Ishikawa (cell line): ENCODE measurements around the gene GUCY2D.

ENCODE experiments used
- CEBPB ChIP-seq: IDR thresholded peaks from 2 replicates; pipeline ENCODE4 v1.6.1; 2012
- CREB1 ChIP-seq: IDR thresholded peaks from 2 replicates; pipeline ENCODE4 v1.6.1; 2012; ENCODE audit warnings: low read depth
- EGR1 ChIP-seq: IDR thresholded peaks from 2 replicates; pipeline ENCODE4 v1.6.1; 2012
- EP300 ChIP-seq: IDR thresholded peaks from 2 replicates; pipeline ENCODE4 v1.6.1; 2012; ENCODE audit warnings: borderline replicate concordance
- FOXM1 ChIP-seq: IDR thresholded peaks from 2 replicates; pipeline ENCODE4 v1.6.1; 2012; ENCODE audit warnings: low read depth, borderline replicate concordance
- NFIC ChIP-seq: IDR thresholded peaks from 2 replicates; pipeline ENCODE4 v1.6.1; 2012
- RAD21 ChIP-seq: IDR thresholded peaks from 2 replicates; pipeline ENCODE4 v1.6.1; 2012; ENCODE audit warnings: low read depth
- REST ChIP-seq: IDR thresholded peaks from 2 replicates; pipeline ENCODE4 v1.6.1; 2012; ENCODE audit warnings: low read depth, mild to moderate bottlenecking
- TAF1 ChIP-seq: IDR thresholded peaks from 2 replicates; pipeline ENCODE4 v1.6.1; 2012; ENCODE audit warnings: low read depth, mild to moderate bottlenecking
- TCF12 ChIP-seq: IDR thresholded peaks from 2 replicates; pipeline ENCODE4 v1.6.1; 2012; ENCODE audit warnings: low read depth
- TEAD4 ChIP-seq: IDR thresholded peaks from 2 replicates; pipeline ENCODE4 v1.6.1; 2012
- YY1 ChIP-seq: IDR thresholded peaks from 2 replicates; pipeline ENCODE4 v1.6.1; 2012; ENCODE audit warnings: low read depth
- ZBTB7A ChIP-seq: IDR thresholded peaks from 2 replicates; pipeline ENCODE4 v1.6.1; 2012; ENCODE audit warnings: low read depth
- TF ChIP-seq, protein P1 (sequence below): IDR thresholded peaks from 2 replicates; pipeline ENCODE4 v1.6.1; 2012
- TF ChIP-seq, protein P2 (sequence below): IDR thresholded peaks from 2 replicates; pipeline ENCODE4 v1.6.1; 2012

Gene GUCY2D

GRCh38 chr17:8020776-8021564 is 18.6 kb downstream of the GUCY2D start:
- TF ChIP-seq CREB1 (no peak), CEBPB (no peak), EGR1 (no peak), FOXM1 (no peak)
- TF ChIP-seq, protein P1, sequence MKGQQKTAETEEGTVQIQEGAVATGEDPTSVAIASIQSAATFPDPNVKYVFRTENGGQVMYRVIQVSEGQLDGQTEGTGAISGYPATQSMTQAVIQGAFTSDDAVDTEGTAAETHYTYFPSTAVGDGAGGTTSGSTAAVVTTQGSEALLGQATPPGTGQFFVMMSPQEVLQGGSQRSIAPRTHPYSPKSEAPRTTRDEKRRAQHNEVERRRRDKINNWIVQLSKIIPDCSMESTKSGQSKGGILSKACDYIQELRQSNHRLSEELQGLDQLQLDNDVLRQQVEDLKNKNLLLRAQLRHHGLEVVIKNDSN, result no peak
- TF ChIP-seq, protein P2, sequence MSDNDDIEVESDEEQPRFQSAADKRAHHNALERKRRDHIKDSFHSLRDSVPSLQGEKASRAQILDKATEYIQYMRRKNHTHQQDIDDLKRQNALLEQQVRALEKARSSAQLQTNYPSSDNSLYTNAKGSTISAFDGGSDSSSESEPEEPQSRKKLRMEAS, result no peak

GRCh38 chr17:8021565-8022359 is 19.3 kb downstream of the GUCY2D start:
- TF ChIP-seq YY1 (no peak), TCF12 (no peak), ZBTB7A (no peak), TAF1 (no peak), FOXM1 (no peak), CEBPB (no peak), NFIC (no peak), RAD21 (no peak), REST (no peak), EP300 (no peak), TEAD4 (no peak), EGR1 (no peak), CREB1 (no peak)
- TF ChIP-seq, protein P1, result no peak
- TF ChIP-seq, protein P2, result no peak

DNA sequence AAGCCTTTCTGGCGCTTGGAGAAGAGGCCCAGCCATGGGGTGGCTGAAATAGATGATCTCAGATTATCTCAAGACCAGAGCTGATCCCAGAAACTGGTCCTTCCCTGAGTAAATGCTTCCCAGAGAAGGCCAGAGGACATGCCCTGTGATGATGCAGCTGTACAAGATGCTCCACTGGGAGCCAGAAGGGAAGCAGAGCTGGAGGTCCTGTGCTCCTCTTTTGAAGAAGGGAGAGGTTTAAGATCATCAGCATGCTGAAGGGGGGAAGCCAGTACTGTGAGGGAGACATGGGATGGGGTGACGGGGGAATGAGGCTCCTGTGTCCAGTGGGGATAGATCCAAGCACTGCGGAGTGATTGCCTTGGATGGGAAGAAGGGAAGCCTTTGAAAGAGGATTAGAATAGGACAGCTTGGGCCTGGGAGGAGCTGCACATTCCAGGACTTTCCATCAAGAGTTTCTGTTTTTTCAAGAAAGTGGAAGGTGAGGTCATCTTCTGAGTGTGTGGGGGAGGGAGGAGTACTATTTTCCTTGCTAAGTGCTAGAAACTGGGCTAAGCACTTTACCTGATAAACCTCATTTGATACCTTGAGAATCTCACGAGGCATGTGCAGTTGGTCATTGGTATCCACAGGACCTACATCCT is 20.1 kb downstream of the GUCY2D start:
- TF ChIP-seq, protein P1, result no peak
- no peak for TF ChIP-seq RAD21
- TF ChIP-seq TEAD4, result no peak
- TF ChIP-seq NFIC, result no peak
- TF ChIP-seq REST, result no peak
- TF ChIP-seq EGR1, result no peak
- no peak for TF ChIP-seq YY1
- no peak for TF ChIP-seq EP300
- no peak for TF ChIP-seq TAF1
- TF ChIP-seq CREB1, result no peak

- TF ChIP-seq CREB1 (no peak), REST (no peak)
These were observed 22.9 kb downstream of the GUCY2D start for GRCh38 chr17:8025176-8025911.
